Upper lobe of left lung (tissue), 4 donors: ENCODE data around the gene FOXD2.

Source experiments
- CTCF ChIP-seq, 6 experiments: fragments of 450-650 bp in 4 of 6; fragments of 200-600 bp in 2 of 6; sonication (generic) in 2 of 6; IDR thresholded peaks; one replicate each; pipeline ENCODE4 v1.5.1; 2016 to 2019; ENCODE audit warnings: antibody characterized with exemption in 6 of 6
- EP300 ChIP-seq, 4 donors: sonication (generic); formaldehyde crosslinking; IDR thresholded peaks; one replicate each; pipeline ENCODE4 v1.5.1; 2017; ENCODE audit warnings: antibody characterized with exemption in 4 of 4, control low read depth in 2 of 4
- POLR2AphosphoS5 ChIP-seq, 2 donors: sonication (generic); formaldehyde crosslinking; IDR thresholded peaks; one replicate each; pipeline ENCODE4 v1.5.1; 2017; ENCODE audit warnings: antibody characterized with exemption in 2 of 2

GRCh38 chr1:47469390-47469759 lies 31.5 kb downstream of the FOXD2 start:
- TF ChIP-seq CTCF (IDR thresholded peaks at IDR 0.05) = no peak
- TF ChIP-seq POLR2AphosphoS5 (IDR thresholded peaks at IDR 0.05) = no peak
- TF ChIP-seq EP300 (IDR thresholded peaks at IDR 0.05) = no peak
